HCT116 (cell line): ENCODE data around the gene FEZF1.

Experiments used
- CTCF ChIP-seq, 3 experiments: fragments of 200-600 bp in 1 of 3; sonication (generic) in 1 of 3; IDR thresholded peaks in 2 of 3; conservative IDR thresholded peaks in 1 of 3; 2 replicates each; pipeline ENCODE4 v1.5.1; 2012 to 2017; ENCODE audit warnings: low read depth in 2 of 3, low read length in 2 of 3, antibody characterized with exemption in 1 of 3, borderline replicate concordance in 1 of 3, control low read depth in 1 of 3, mild to moderate bottlenecking in 1 of 3, mixed read lengths in 1 of 3, mixed run types in 1 of 3, moderate library complexity in 1 of 3; ENCODE audit not compliant: insufficient read depth in 1 of 3
- EZH2 ChIP-seq: fragments of 200-600 bp; sonication (generic); IDR thresholded peaks from 2 replicates; pipeline ENCODE4 v1.6.1; 2017; ENCODE audit warnings: antibody characterized with exemption, mixed run types
- POLR2A ChIP-seq: IDR thresholded peaks from 2 replicates; pipeline ENCODE4 v1.7.0; 2011; ENCODE audit warnings: borderline replicate concordance; ENCODE audit not compliant: insufficient read depth, insufficient read length; ENCODE audit errors: extremely low read depth
- ZNF274 ChIP-seq: fragments of 200-500 bp; sonication (Bioruptor generic); IDR thresholded peaks from 2 replicates; pipeline ENCODE4 v1.6.1; 2014; ENCODE audit warnings: mild to moderate bottlenecking, low read depth, low read length, inconsistent platforms

- TF ChIP-seq CTCF (IDR thresholded peaks at IDR 0.05 in 2 of 3, conservative IDR thresholded peaks at IDR 0.05 in 1 of 3; ENCODE audit: borderline replicate concordance in 1 of 3, insufficient read depth in 1 of 3, low read depth in 2 of 3, low read length in 2 of 3) (no peak), ZNF274 (no peak), EZH2 (no peak), POLR2A (no peak)
These were observed 15.1 kb downstream of the FEZF1 start for GRCh38 chr7:122289426-122289825.
